IPS DF 4.7 (cell line): ENCODE data around the gene CFAP126.
A peak's percentile ranks its signal among the peaks of the same experiment; 100 is the strongest.
"Not testable (repeated sequence)": the region's sequence is repeated elsewhere in the genome, so short reads cannot be mapped to it uniquely, and the experiment has no call there.

Experiments
- DNase-seq: peaks from one replicate; pipeline ENCODE4 v3.0.0-alpha.2; 2013; ENCODE audit warnings: low spot score; ENCODE audit errors: extremely low read depth

Gene CFAP126

GRCh38 chr1:161367684-161368400 lies at the start of gene CFAP126:
TSS of gene CFAP126 (minus strand) at chr1:161367876. CDS start at chr1:161367868, 8 bp downstream.
- DNase-seq, result no peak

- not testable (repeated sequence) for DNase-seq
These were observed 45.4 kb upstream of the CFAP126 start for GRCh38 chr1:161413050-161413449.

GRCh38 chr1:161410636-161410970 lies 42.9 kb upstream of the CFAP126 start:
- not testable (repeated sequence) for DNase-seq

- DNase-seq, result not testable (repeated sequence)
These were observed 42.4 kb upstream of the CFAP126 start for GRCh38 chr1:161409848-161410635.

- DNase-seq, result no peak
These were observed 40.9 kb upstream of the CFAP126 start for GRCh38 chr1:161408429-161409052.

GRCh38 chr1:161407451-161407985 lies 39.8 kb upstream of the CFAP126 start:
- DNase-seq, result no peak

GRCh38 chr1:161406551-161406950 lies 38.9 kb upstream of the CFAP126 start:
- not testable (repeated sequence) for DNase-seq

- no peak for DNase-seq
These were observed 36.4 kb upstream of the CFAP126 start for GRCh38 chr1:161404051-161404597.

GRCh38 chr1:161402446-161402845 lies 34.8 kb upstream of the CFAP126 start:
- no peak for DNase-seq

- peak; percentile 72 for DNase-seq
These were observed 31.8 kb upstream of the CFAP126 start for GRCh38 chr1:161399257-161399998.

GRCh38 chr1:161398900-161399256 lies 31.2 kb upstream of the CFAP126 start:
- no peak for DNase-seq

- DNase-seq, result not testable (repeated sequence)
These were observed 29.4 kb upstream of the CFAP126 start for GRCh38 chr1:161397038-161397437.

GRCh38 chr1:161393151-161393550 lies 25.5 kb upstream of the CFAP126 start:
- no peak for DNase-seq

- DNase-seq, result no peak
These were observed 23.9 kb upstream of the CFAP126 start for GRCh38 chr1:161391611-161392010.

- DNase-seq, result not testable (repeated sequence)
These were observed 23.5 kb upstream of the CFAP126 start for GRCh38 chr1:161391136-161391535.

- no peak for DNase-seq
These were observed 22.8 kb upstream of the CFAP126 start for GRCh38 chr1:161390559-161390858.

GRCh38 chr1:161389691-161390558 lies 22.2 kb upstream of the CFAP126 start:
- no peak for DNase-seq

- DNase-seq, result not testable (repeated sequence)
These were observed 21.5 kb upstream of the CFAP126 start for GRCh38 chr1:161389158-161389557.

GRCh38 chr1:161388639-161389038 lies 21.0 kb upstream of the CFAP126 start:
- no peak for DNase-seq
